LNCAP (cell line): ENCODE data around the gene CWC15.

Experiments used
- TF ChIP-seq, protein P1 (sequence below): fragments of 450-650 bp; IDR thresholded peaks from 2 replicates; pipeline ENCODE4 v1.5.1; 2017; ENCODE audit warnings: mild to moderate bottlenecking

CWC15 gene

DNA sequence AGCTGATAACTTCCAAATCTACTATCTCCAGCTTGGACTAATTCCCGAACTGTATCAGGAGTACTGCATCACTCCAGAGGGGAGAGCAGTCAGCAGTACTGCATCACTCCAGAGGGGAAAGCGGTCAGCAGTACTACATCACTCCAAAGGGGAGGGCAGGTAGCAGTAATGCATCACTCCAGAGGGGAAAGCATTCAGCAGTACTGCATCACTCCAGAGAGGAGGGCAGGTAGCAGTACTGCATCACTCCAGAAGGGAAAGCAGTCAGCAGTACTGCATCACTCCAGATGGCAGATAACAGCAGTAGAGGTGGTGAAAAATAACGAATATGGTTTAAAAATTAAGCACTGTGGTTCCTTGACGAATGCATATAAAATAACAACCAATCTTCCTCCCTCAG is 8.4 kb downstream of the CWC15 start:
- TF ChIP-seq, protein P1, sequence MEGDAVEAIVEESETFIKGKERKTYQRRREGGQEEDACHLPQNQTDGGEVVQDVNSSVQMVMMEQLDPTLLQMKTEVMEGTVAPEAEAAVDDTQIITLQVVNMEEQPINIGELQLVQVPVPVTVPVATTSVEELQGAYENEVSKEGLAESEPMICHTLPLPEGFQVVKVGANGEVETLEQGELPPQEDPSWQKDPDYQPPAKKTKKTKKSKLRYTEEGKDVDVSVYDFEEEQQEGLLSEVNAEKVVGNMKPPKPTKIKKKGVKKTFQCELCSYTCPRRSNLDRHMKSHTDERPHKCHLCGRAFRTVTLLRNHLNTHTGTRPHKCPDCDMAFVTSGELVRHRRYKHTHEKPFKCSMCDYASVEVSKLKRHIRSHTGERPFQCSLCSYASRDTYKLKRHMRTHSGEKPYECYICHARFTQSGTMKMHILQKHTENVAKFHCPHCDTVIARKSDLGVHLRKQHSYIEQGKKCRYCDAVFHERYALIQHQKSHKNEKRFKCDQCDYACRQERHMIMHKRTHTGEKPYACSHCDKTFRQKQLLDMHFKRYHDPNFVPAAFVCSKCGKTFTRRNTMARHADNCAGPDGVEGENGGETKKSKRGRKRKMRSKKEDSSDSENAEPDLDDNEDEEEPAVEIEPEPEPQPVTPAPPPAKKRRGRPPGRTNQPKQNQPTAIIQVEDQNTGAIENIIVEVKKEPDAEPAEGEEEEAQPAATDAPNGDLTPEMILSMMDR, result no peak

DNA sequence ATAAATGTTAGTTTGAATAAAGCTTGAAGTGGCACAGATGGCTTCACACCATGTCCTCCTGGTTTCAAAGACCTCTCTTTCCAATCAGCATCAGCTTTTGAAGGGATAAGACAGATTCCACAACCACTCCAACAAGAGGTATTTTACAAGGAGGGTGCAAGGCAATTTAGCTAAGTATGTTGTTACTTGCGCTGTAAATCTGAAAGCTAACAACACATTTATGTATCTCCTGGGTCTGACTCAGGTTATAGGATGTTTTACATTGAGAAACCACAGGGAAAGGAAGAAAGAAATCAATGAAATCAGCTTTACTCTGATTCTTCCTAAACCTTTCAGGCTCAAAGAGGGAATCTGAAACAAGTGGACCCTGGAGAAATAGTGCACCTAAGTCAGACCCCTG is 12.1 kb downstream of the CWC15 start:
- TF ChIP-seq, protein P1, result no peak

DNA sequence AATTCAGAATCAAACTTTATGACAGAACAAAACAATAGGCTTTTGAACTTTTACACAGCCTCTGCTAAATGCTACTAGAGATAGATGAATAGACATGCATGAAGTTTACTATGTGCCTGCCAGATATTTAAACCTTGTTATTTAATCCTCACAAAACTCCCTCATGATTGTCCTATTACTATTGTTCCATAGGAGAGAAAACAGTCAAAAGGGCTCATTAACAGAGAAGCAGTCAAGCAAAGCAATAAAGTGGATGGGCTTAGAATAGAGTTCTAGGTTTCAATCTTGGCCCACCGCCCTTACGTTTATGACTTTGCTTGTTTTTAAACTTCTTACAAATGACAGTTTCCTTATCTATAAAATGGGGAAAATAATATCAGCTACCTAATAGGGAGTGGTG is 12.9 kb downstream of the CWC15 start:
- TF ChIP-seq, protein P1, result no peak

DNA sequence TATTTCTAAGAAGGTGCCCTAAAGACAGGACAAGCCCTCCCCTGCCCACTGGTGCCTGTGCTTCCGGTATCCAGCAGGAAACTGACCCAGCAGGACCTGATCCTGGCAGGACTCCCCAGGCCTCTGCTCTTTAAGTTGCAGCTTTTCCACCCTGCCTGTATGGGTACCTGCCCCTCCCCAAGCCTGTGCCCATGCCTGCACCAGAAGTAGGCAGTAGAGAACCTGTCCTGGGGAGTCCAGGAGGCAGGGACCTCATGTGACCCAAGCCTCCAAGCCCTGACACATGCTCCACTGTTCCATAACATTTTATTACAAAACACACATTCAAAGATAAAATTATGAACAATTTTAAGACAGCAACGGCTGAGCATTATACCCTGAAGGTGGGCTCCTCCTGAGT is 14.2 kb downstream of the CWC15 start:
- TF ChIP-seq, protein P1, result no peak

DNA sequence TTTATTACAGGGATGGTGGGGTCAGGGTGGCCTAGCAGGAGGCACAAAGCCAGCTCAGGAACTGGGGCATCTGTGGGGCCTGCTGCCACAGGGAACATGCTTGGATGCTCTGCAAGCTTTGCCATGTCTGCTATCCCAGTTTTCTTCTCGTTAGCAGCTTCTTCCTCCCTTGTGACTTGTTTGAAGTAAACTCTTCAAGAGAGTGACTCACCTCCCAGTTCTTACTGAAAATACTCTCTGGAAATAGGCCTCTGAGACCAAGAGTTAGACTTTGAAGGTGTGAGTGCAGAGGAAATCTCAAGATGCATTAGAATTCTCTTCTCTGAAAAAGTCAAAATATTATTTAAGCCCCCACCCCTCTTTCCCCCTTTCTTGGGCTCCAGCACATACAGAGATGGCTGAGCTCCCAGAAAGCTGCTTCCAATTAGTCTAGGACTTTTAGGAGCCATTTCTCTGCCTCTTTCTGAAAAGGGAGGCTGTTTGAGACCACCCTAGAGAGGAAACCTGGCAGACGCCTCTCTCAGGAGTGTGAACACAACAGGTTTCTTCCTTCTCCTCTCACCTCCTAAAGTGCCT is 15.1 kb downstream of the CWC15 start:
- TF ChIP-seq, protein P1, result no peak

DNA sequence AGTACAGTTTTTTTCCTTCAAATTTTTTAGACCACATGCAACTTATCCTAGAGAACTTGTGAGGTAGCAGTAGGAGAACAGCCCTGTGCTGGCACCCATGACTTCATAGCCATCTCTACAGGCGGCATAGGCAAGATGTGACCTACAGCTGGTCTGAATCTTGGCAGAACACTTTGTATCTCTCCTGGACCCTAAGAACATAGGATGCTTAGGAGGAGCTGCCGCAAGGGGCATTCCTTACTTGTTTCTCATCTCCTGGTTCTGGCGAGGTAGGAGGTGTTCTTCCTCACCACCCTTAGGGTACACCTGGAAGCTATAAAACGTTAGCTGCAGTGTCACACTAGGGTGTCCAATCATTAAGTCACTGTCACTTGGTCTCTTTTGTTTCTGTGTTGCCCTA is 16.4 kb downstream of the CWC15 start:
- TF ChIP-seq, protein P1, result no peak

DNA sequence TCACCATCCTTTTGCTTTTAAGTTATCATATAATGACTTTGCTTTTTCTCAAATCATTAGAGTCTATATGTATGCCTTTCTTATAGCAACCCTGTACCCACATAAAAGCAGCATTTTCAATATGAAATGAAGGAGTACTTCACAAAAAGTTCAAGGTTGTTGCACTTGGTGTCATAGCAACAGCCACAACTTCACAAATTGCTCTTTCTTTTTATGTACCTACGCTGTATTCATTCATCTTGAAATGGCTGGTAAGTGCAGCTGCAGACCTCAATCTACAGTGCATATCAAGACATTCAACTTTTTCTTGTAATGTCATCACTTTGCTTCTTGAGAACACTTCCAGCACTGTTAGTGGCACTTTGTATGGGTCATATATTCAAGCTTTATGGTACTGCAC is 18.6 kb downstream of the CWC15 start:
- TF ChIP-seq, protein P1, result no peak

DNA sequence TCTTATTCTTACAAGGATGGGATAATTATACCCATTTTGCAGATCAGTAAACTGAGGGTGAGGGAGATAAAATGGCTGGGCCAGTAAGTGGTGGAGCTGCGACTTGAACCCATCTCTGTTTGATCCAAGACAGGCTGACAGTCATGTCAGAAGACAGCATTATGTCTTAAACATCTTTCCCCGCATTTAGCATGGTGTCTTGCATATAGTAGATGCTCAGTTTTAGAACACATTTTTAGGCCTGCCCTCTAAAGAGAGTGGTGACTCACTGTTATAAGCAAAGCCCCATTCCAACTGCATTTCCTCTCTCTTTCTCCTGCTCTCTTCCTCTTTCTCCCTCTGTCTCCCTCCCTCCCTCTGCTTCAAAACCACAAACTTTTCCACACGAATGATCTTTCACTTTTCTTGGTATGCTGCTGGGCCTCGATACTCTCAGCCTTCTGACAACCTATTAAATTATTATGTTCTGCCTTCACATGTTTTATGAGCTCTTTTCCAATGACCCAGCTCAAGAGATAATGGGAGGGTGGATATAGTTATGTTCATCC is 25.2 kb downstream of the CWC15 start:
- TF ChIP-seq, protein P1, result no peak
